ENCODE results near the gene RHBDL2.
"Not testable (repeated sequence)": the region's sequence is repeated elsewhere in the genome, so short reads cannot be mapped to it uniquely, and the experiment has no call there.

The RHBDL2 gene

DNA sequence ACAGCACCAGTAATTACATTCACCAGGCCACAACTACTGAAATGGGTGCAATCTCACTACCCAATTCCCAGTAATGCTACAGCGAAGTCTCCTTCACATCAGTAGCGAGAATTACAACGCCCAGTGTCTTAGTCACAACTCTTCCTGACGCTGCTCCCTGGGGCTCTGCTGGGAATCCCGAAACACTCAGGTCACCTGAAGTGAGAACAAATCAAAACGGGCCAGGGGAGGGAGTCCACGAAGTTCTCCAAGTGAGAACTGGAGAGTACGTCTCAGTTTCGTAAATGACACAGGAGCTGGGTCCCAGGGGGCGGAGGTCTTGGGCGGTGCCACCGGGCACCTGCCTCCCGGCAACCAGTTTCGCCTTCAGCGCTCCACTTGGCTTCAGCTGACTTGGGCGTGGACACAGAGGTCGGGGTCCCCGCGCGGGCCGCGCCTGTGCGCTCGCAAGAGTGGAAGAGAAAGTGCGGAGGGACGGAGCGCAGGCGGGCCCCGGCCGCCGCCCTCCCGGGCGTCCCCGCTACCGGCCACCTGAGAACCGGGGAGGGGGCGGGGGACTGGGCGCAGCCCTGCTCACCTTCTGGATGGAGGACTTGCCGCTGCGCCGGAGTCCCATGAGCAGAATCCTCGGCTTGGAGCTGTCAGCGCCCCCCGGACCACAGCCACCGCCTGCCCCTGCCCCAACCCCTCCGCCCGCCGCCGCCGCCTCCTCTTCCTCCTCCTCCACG lies 82.6 kb downstream of the RHBDL2 start:
- POLR2A ChIA-PET (ENCODE audit: low non-redundant PET): no interaction called here
- H3K27ac ChIP-seq: peak overlapping the region; percentile 95
- CTCF ChIA-PET: no interaction called here
- TF ChIP-seq, protein P1, sequence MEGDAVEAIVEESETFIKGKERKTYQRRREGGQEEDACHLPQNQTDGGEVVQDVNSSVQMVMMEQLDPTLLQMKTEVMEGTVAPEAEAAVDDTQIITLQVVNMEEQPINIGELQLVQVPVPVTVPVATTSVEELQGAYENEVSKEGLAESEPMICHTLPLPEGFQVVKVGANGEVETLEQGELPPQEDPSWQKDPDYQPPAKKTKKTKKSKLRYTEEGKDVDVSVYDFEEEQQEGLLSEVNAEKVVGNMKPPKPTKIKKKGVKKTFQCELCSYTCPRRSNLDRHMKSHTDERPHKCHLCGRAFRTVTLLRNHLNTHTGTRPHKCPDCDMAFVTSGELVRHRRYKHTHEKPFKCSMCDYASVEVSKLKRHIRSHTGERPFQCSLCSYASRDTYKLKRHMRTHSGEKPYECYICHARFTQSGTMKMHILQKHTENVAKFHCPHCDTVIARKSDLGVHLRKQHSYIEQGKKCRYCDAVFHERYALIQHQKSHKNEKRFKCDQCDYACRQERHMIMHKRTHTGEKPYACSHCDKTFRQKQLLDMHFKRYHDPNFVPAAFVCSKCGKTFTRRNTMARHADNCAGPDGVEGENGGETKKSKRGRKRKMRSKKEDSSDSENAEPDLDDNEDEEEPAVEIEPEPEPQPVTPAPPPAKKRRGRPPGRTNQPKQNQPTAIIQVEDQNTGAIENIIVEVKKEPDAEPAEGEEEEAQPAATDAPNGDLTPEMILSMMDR (conservative IDR thresholded peaks at IDR 0.05; ENCODE audit: low read depth): no peak
- peak; percentile 72 for DNase-seq (ENCODE audit: low spot score)

DNA sequence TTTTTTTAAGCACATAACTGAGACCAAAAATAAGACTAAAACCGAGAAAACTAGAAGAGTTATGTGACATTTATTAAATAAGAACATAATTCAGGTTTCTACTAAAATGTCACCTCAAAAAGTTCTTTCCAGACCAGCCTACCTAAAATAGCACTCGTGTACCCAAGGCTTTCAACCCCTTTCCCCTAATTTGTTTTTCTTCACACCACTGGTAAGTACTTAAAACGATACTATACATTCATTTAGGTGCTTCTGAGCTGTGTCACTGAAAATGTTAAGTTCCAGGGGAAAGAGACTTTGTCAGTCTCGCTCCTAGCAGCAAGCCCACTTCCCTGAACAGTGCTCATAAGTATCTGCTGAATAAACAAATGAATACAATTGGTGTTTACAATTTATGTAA lies 88.8 kb downstream of the RHBDL2 start:
- DNase-seq (ENCODE audit: low spot score): no peak
- H3K27ac ChIP-seq: no peak overlapping the region
- ChIA-PET CTCF (no interaction called here), POLR2A (ENCODE audit: low non-redundant PET) (no interaction called here)
- TF ChIP-seq, protein P1 (conservative IDR thresholded peaks at IDR 0.05; ENCODE audit: low read depth): no peak

DNA sequence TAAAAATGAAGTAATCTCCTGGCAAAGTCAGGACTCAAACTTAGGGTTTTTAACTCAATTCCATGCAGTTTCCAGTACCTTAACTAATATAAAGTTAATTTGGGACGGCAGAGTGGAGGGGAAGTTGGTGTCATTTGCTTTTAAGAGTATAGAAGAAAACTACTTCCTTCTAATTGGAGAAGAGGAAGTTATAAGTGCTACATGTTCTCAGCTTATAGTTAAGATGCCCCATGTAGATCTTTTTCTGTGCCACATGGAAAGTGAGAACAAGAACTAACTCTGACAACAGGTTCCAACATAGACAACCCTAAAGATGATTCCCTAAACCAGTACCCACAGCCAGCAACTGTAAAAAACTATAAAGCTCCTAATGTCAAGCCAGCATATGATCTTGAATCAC lies 93.6 kb downstream of the RHBDL2 start:
- POLR2A ChIA-PET (ENCODE audit: low non-redundant PET): no interaction called here
- TF ChIP-seq, protein P1 (conservative IDR thresholded peaks at IDR 0.05; ENCODE audit: low read depth): no peak
- no peak overlapping the region for H3K27ac ChIP-seq
- DNase-seq (ENCODE audit: low spot score): no peak
- CTCF ChIA-PET: interaction anchor here (0.7 kb wide), 1 partner anchor 13 kb away, joined by 3 read pairs; no protein-coding TSS in a partner anchor

DNA sequence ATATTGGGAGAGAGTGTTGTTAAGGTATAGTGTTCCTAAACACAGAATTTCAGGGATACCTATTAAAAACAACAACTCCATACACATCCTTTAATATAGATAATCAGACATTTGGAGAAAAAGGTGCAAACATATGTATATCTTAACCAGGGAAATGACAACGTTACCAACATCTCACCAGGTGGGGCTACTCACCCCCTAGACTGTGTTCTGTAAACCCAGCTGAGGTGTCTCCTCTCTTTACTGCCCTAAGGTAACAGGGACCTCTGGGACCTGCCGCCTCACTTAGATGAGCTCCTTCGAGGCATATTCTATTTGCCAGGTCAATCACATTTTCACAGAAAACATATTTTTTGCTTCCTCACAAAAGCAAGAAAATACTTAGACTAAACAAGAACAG lies 95.4 kb downstream of the RHBDL2 start:
- no peak for DNase-seq (ENCODE audit: low spot score)
- CTCF ChIA-PET: interaction anchor here (0.9 kb wide), 1 partner anchor 11 kb away, joined by 3 read pairs; no protein-coding TSS in a partner anchor
- TF ChIP-seq, protein P1 (conservative IDR thresholded peaks at IDR 0.05; ENCODE audit: low read depth): no peak
- H3K27ac ChIP-seq: no peak overlapping the region
- POLR2A ChIA-PET (ENCODE audit: low non-redundant PET): no interaction called here

DNA sequence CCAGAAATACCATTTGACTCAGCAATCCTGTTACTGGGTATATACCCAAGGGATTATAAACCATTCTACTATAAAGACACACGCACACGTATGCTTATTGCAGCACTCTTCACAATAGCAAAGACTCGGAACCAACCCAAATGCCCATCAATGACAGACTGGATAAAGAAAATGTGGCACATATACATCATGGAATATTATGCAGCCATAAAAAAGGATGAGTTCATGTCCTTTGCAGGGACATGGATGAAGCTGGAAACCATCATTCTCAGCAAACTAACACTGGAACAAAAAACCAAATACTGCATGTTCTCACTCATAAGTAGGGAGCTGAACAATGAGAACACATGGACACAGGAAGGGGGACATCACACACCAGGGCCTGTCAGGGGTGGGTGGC lies 96.5 kb downstream of the RHBDL2 start:
- CTCF ChIA-PET: interaction anchor here (0.9 kb wide), 1 partner anchor 10 kb away, joined by 3 read pairs; no protein-coding TSS in a partner anchor
- H3K27ac ChIP-seq; POLR2A ChIA-PET (ENCODE audit: low non-redundant PET); DNase-seq (ENCODE audit: low spot score): not testable (repeated sequence)

DNA sequence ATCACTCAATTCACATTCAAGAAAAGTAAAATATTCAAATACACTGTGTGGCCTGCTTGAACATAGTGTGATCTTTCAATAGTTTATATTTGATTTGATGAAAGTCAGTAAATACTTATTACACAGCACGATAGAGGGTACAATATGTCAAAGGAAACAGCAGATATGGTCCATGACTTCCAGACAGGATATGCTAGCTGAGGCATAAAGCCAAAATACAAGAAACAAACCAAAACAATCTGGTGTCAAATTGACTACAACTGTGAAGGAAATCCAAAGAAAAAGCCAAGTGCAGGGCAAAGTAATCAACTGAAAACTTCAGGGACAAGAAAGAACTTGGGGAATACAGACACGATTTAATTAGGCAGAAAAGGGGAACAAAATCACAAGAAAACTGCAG lies 101.3 kb downstream of the RHBDL2 start:
- ChIA-PET CTCF (interaction anchor here (0.6 kb wide), 1 partner anchor 107 kb away, joined by 4 read pairs; no protein-coding TSS in a partner anchor), POLR2A (ENCODE audit: low non-redundant PET) (no interaction called here)
- DNase-seq (ENCODE audit: low spot score): no peak
- TF ChIP-seq, protein P1 (conservative IDR thresholded peaks at IDR 0.05; ENCODE audit: low read depth): no peak
- no peak overlapping the region for H3K27ac ChIP-seq

DNA sequence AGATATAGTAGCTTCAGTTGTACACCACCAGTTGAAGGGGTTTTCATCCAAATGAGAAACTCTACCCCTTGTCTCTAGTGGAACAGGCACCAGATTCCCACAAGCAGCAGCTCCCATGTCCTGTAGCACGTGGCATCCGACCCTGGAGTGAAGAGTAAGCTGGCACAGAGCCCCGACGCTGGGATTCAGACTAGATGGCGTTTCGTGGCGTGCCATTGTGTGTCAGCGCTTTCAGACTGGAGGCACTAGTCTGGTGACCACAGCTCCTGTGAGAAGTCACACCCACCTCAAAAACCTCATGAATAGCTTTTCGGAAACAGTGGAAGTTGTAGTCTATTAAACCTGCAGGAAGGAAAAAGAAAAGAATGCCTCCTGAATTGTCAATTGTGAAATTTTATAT lies 102.3 kb downstream of the RHBDL2 start:
- TF ChIP-seq, protein P1 (conservative IDR thresholded peaks at IDR 0.05; ENCODE audit: low read depth): no peak
- POLR2A ChIA-PET (ENCODE audit: low non-redundant PET): no interaction called here
- CTCF ChIA-PET: no interaction called here
- H3K27ac ChIP-seq: no peak overlapping the region
- no peak for DNase-seq (ENCODE audit: low spot score)

DNA sequence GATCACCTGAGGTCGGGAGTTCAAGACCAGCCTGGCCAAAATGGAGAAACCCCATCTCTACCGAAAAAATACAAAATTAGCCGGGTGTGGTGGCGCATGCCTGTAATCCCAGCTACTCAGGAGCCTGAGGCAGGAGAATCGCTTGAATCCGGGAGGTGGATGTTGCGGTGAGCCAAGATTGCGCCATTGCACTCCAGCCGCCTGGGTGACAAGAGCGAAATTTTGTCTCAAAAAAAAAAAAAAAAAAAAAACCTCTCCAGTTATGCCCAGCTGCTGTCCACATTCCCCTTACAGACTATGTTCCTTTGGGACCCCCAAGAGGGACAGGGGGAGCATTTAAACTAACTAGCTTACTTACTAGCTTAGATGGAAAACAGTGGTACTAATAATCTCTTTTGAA lies 105.3 kb downstream of the RHBDL2 start:
- CTCF ChIA-PET: interaction anchor here (0.6 kb wide), 1 partner anchor 251 kb away, joined by 5 read pairs; no protein-coding TSS in a partner anchor
- POLR2A ChIA-PET (ENCODE audit: low non-redundant PET); H3K27ac ChIP-seq; DNase-seq (ENCODE audit: low spot score): not testable (repeated sequence)
